PFSK-1 (cell line): Measurements from ENCODE around the gene NDFIP2.

Experiments
- FOXP2 ChIP-seq: optimal IDR thresholded peaks from 2 replicates; pipeline ENCODE3; 2011; ENCODE audit warnings: borderline replicate concordance, control low read depth, inconsistent platforms; ENCODE audit not compliant: insufficient read depth; ENCODE audit errors: extremely low read length, extremely low read depth
- POLR2AphosphoS5 ChIP-seq: IDR thresholded peaks from 2 replicates; pipeline ENCODE4 v1.6.1; 2012; ENCODE audit warnings: low read depth, mild to moderate bottlenecking, control low read depth, low read length, moderate library complexity
- SIN3A ChIP-seq: IDR thresholded peaks from 2 replicates; pipeline ENCODE4 v1.6.1; 2012; ENCODE audit warnings: mild to moderate bottlenecking, low read length, moderate library complexity, borderline replicate concordance; ENCODE audit not compliant: insufficient read depth
- TAF1 ChIP-seq: IDR thresholded peaks from 2 replicates; pipeline ENCODE4 v1.6.1; 2012; ENCODE audit warnings: low read length, control low read depth, borderline replicate concordance; ENCODE audit not compliant: insufficient read depth
- TF ChIP-seq, protein P1 (sequence below), 2 experiments: IDR thresholded peaks; 2 replicates each; pipeline versions ENCODE4 v1.6.1 to v1.8.0; 2011 to 2012; ENCODE audit warnings: low read depth in 2 of 2, low read length in 2 of 2, control low read depth in 1 of 2, inconsistent platforms in 1 of 2, mild to moderate bottlenecking in 1 of 2, moderate library complexity in 1 of 2; ENCODE audit not compliant: insufficient read depth in 1 of 2

Gene NDFIP2

DNA sequence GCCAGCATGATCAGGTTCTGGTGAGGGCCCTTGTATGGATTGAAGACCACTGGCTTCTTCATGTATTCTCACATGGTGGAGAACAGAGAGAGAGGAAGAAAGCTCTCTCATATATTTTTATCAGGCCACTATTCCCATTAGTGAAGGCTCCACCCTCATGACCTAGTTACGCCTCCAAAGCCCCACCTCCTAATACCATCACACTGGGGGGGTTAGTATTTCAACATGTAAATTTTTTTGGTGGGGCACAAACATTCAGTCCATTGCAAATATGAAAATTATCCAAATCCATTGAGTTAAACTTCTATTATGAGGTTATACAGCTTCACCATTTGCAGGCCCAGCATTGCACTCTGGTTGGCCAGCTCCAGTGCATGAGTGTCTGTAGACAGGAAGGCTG is 41.7 kb upstream of the NDFIP2 start:
- TF ChIP-seq POLR2AphosphoS5 (no peak), FOXP2 (no peak), TAF1 (no peak), SIN3A (no peak)
- TF ChIP-seq, protein P1, sequence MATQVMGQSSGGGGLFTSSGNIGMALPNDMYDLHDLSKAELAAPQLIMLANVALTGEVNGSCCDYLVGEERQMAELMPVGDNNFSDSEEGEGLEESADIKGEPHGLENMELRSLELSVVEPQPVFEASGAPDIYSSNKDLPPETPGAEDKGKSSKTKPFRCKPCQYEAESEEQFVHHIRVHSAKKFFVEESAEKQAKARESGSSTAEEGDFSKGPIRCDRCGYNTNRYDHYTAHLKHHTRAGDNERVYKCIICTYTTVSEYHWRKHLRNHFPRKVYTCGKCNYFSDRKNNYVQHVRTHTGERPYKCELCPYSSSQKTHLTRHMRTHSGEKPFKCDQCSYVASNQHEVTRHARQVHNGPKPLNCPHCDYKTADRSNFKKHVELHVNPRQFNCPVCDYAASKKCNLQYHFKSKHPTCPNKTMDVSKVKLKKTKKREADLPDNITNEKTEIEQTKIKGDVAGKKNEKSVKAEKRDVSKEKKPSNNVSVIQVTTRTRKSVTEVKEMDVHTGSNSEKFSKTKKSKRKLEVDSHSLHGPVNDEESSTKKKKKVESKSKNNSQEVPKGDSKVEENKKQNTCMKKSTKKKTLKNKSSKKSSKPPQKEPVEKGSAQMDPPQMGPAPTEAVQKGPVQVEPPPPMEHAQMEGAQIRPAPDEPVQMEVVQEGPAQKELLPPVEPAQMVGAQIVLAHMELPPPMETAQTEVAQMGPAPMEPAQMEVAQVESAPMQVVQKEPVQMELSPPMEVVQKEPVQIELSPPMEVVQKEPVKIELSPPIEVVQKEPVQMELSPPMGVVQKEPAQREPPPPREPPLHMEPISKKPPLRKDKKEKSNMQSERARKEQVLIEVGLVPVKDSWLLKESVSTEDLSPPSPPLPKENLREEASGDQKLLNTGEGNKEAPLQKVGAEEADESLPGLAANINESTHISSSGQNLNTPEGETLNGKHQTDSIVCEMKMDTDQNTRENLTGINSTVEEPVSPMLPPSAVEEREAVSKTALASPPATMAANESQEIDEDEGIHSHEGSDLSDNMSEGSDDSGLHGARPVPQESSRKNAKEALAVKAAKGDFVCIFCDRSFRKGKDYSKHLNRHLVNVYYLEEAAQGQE (IDR thresholded peaks at IDR 0.05; ENCODE audit: insufficient read depth in 1 of 2, low read depth in 2 of 2, low read length in 2 of 2), result no peak

- TF ChIP-seq POLR2AphosphoS5 (no peak), SIN3A (no peak), TAF1 (no peak), FOXP2 (no peak)
- TF ChIP-seq, protein P1 (IDR thresholded peaks at IDR 0.05; ENCODE audit: insufficient read depth in 1 of 2, low read depth in 2 of 2, low read length in 2 of 2), result no peak
These were observed 39.9 kb upstream of the NDFIP2 start for GRCh38 chr13:79440958-79441528.

GRCh38 chr13:79442221-79442620 is 38.7 kb upstream of the NDFIP2 start:
- TF ChIP-seq TAF1 (no peak), POLR2AphosphoS5 (no peak), SIN3A (no peak), FOXP2 (no peak)
- TF ChIP-seq, protein P1 (IDR thresholded peaks at IDR 0.05; ENCODE audit: insufficient read depth in 1 of 2, low read depth in 2 of 2, low read length in 2 of 2), result no peak

GRCh38 chr13:79442706-79443105 is 38.2 kb upstream of the NDFIP2 start:
- no peak for TF ChIP-seq TAF1
- TF ChIP-seq, protein P1 (IDR thresholded peaks at IDR 0.05; ENCODE audit: insufficient read depth in 1 of 2, low read depth in 2 of 2, low read length in 2 of 2), result no peak
- no peak for TF ChIP-seq FOXP2
- no peak for TF ChIP-seq POLR2AphosphoS5
- TF ChIP-seq SIN3A, result no peak
